Upper lobe of right lung (tissue), 1 donor: ENCODE results near the gene RNF213. TPM values are rescaled to one million over a fixed set of nuclear protein-coding genes. Genes with fewer than 3 reads are reported as not detected.

Source experiments
- ATAC-seq: fragments of 200-7000 bp; cut with Tn5 transposase; one replicate; pipeline ENCODE4 v1.9.1; 2020; ENCODE audit warnings: mild to moderate bottlenecking, moderate library complexity
- DNase-seq: peaks from one replicate; pipeline ENCODE4 v3.0.0-alpha.2; 2020
- H3K27ac ChIP-seq: fragments of 200-600 bp; one replicate; pipeline ENCODE4 v1.8.0; 2022
- H3K27me3 ChIP-seq: fragments of 200-600 bp; one replicate; pipeline ENCODE4 v1.8.0; 2022; ENCODE audit warnings: mild to moderate bottlenecking
- H3K36me3 ChIP-seq: fragments of 200-600 bp; one replicate; pipeline ENCODE4 v1.8.0; 2022
- H3K4me1 ChIP-seq: fragments of 200-600 bp; one replicate; pipeline ENCODE4 v1.8.0; 2022
- H3K4me3 ChIP-seq: fragments of 200-600 bp; one replicate; pipeline ENCODE4 v1.8.0; 2022; ENCODE audit warnings: mild to moderate bottlenecking
- H3K9me3 ChIP-seq: fragments of 200-600 bp; one replicate; pipeline ENCODE4 v1.8.0; 2022
- intact Hi-C: fragments of 100-400 bp; cut with DNase I; formaldehyde crosslinking; loops from one replicate; pipeline ENCODE4 v1.11.0; 2022
- total RNA-seq: library from RNA; stranded (reverse); fragmentation: NEBNext Ultra II Directional; extraction: Animal tissue kit (Norgen Biotek cat#: 25700); gene quantifications from one replicate; pipeline ENCODE4 v1.2.1, GENCODE V29; 2021
- TF ChIP-seq, protein P1 (sequence below): fragments of 200-600 bp; IDR thresholded peaks from one replicate; pipeline ENCODE4 v1.8.0; 2022; ENCODE audit warnings: antibody characterized with exemption
- donor health status: DM: no; HTN: yes; CAD: no; lungs with severe emphysema.

Gene RNF213
- total RNA-seq, 1 donor from 2014 or later: 236 TPM

DNA sequence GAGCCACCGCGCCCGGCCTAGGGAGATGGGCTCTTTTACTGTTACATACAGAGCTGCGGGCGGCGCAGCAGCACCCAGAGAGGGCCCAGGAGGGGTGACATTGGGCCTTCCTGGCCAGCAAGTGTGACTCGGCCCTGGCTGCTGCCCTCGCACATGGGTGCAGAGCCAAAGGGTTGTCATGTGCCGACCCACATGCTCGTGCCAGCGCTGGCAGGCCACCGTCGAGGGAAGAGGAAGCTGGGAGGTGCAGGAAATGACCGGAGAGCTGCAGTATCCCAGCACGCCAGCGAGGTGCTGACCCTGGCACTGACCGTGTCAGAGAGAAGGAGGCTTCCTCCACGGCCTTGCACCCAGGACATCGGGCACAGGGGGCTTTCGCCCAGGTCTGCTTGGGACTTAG, 162.3 kb downstream of the RNF213 start:
- Histone ChIP-seq H3K27me3 (no peaks in the 10 kb centered on the region), H3K4me3 (no peak overlapping the region), H3K27ac (no peak overlapping the region), H3K9me3 (no peaks in the 10 kb centered on the region), H3K4me1 (peaks cover 6% of the 10 kb centered on the region), H3K36me3 (peaks cover 9% of the 10 kb centered on the region)
- intact Hi-C loops: loop anchor here (10.0 kb wide), 1 partner anchor 152 kb away; no protein-coding TSS in a partner anchor
- TF ChIP-seq, protein P1, sequence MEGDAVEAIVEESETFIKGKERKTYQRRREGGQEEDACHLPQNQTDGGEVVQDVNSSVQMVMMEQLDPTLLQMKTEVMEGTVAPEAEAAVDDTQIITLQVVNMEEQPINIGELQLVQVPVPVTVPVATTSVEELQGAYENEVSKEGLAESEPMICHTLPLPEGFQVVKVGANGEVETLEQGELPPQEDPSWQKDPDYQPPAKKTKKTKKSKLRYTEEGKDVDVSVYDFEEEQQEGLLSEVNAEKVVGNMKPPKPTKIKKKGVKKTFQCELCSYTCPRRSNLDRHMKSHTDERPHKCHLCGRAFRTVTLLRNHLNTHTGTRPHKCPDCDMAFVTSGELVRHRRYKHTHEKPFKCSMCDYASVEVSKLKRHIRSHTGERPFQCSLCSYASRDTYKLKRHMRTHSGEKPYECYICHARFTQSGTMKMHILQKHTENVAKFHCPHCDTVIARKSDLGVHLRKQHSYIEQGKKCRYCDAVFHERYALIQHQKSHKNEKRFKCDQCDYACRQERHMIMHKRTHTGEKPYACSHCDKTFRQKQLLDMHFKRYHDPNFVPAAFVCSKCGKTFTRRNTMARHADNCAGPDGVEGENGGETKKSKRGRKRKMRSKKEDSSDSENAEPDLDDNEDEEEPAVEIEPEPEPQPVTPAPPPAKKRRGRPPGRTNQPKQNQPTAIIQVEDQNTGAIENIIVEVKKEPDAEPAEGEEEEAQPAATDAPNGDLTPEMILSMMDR: no peak
- DNase-seq: no peak
- peak; percentile 5 for ATAC-seq

DNA sequence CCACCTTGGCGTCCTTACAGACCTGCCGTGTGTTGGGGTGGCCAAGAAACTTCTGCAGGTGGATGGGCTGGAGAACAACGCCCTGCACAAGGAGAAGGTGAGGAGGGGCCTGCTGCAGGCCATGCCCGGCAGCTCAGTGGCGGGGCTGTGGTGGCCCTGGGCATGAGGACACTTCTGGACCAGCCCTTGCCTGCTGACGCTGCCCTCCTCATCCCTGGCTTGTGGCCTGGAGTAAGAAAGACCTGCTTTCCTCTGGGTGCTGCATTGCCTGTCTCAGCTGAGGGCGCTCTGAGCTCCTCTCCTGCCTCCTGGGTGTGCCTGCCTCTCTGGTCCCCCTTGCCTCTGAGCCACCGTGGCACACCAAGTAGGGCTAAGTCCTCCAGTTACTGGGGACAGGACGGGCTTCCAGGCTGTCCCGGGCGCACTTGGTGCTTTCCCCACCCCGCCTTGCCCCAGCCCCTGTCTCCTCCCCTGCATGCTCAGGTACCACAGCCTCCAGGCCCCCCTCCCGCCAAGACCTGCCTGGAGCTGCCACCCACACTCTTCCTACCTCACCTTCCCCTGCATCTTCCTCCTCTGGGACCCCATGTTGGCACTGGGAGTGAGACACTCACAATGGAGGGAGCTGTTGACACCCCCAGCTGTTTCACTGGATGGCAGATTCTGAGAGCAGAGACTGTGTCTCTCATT, 163.0 kb downstream of the RNF213 start:
- intact Hi-C loops: loop anchor here (10.0 kb wide), 1 partner anchor 151 kb away; no protein-coding TSS in a partner anchor
- ATAC-seq (no peak), DNase-seq (no peak)
- Histone ChIP-seq H3K36me3 (peaks cover 7% of the 10 kb centered on the region), H3K4me3 (no peak overlapping the region), H3K9me3 (no peaks in the 10 kb centered on the region), H3K4me1 (peaks cover 6% of the 10 kb centered on the region), H3K27ac (no peak overlapping the region), H3K27me3 (no peaks in the 10 kb centered on the region)
- TF ChIP-seq, protein P1: no peak

DNA sequence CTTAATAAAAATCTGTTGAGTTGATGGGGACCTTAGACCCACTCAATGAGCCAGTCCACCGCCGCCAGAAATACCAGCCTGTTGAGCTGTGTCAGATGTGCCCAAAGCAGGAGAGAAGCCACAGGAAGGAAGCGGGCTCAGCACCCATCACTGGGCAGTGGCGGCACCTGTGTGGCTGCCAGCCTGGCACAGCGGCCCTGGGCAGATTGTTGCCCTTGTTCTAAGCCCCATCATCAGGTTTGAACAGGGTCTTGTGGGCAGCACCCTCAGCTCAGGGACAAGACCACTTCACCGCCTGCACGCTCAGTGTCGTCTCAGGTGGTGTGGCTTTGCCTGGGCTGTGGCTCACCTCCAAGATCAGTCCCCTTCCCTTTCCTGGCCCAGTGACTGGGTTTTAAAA, 163.6 kb downstream of the RNF213 start:
- Histone ChIP-seq H3K27me3 (no peaks in the 10 kb centered on the region), H3K9me3 (no peaks in the 10 kb centered on the region), H3K4me3 (no peak overlapping the region), H3K27ac (no peak overlapping the region), H3K4me1 (peaks cover 6% of the 10 kb centered on the region), H3K36me3 (peaks cover 7% of the 10 kb centered on the region)
- TF ChIP-seq, protein P1: no peak
- DNase-seq: no peak
- intact Hi-C loops: loop anchor here (10.0 kb wide), 1 partner anchor 151 kb away; no protein-coding TSS in a partner anchor
- ATAC-seq: no peak

DNA sequence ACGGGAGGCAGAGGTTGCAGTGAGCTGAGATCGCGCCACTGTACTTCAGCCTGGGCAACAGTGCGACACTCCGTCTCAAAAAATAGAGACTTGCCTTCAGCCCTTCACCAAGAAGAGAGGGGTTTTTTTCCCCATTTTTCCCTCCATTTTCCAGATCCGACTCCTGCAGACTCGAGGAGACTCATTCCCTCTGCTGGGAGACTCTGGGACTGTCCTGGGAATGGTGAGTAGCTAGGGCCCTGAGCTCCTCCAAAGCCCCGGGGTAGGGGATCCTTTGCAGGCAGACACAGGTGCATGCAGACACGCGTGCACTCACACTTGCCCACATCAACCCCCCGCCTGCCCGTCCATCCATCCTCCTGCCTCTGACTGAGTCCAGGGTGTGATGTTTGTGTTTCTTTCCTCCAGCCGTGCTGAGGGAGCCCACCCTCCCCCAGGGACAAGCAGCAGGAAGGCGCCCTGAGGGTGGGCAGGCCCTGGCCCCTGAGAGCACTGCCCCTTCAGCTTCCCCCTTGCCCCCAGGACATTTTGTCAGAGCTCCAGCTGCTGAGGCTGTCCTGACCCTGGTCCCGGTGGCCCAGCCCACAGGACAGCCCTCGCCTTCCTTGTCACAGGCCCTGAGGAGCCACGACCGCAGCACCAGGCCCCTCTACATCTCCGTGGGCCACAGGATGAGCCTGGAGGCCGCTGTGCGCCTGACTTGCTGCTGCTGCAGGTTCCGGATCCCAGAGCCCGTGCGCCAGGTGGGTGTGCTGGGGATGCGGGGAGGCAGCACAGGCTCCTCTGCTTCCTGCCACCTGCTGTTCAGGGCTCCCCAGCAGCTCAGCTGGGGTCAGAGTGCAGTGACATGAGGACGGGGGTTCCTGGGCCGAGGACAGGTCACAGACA, 164.5 kb downstream of the RNF213 start:
- H3K4me3 ChIP-seq: no peak overlapping the region
- peaks cover 1% of the 10 kb centered on the region for H3K36me3 ChIP-seq
- no peak overlapping the region for H3K27ac ChIP-seq
- ATAC-seq (no peak), DNase-seq (no peak)
- no peaks in the 10 kb centered on the region for H3K9me3 ChIP-seq
- H3K4me1 ChIP-seq: peaks cover 6% of the 10 kb centered on the region
- H3K27me3 ChIP-seq: no peaks in the 10 kb centered on the region
- TF ChIP-seq, protein P1: no peak
- intact Hi-C loops: loop anchor here (5.0 to 10.0 kb wide), 2 partner anchors 150 to 542 kb away; no protein-coding TSS in a partner anchor

DNA sequence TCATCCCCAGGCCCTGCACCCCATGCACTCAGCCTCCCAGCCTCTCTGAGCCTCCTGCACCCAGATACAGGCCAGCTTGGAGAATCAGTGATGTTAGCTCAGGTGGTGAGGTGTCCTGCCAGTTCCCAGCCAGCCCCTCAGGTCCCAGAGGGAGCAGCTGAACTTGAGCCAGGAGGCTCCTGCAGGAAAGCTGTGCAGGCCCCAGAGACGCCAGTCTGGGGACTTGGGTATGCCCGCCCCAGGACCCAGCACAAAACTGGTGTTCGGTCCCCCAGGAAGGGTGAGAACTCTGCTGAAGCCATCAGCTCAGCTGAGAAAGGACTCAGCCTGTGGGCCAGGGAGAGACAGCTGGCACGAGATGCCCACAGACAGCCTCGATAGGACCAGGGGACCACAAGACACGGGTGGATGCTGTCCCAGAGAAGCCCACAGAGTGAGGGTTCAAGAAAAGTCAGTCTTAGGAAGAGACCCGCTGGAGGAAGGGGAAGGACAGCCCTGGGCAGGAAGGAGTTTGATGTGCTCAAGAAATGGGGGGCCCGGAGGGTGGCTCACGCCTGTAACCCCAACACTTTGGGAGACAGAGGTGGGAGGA, 165.3 kb downstream of the RNF213 start:
- no peak for ATAC-seq
- H3K27ac ChIP-seq: no peak overlapping the region
- H3K9me3 ChIP-seq: no peaks in the 10 kb centered on the region
- peaks cover 6% of the 10 kb centered on the region for H3K4me1 ChIP-seq
- DNase-seq: no peak
- no peak overlapping the region for H3K4me3 ChIP-seq
- H3K36me3 ChIP-seq: no peaks in the 10 kb centered on the region
- H3K27me3 ChIP-seq: no peaks in the 10 kb centered on the region
- intact Hi-C loops: loop anchor here (5.0 to 10.0 kb wide), 2 partner anchors 149 to 541 kb away; no protein-coding TSS in a partner anchor
- TF ChIP-seq, protein P1: no peak
